ENCODE results near the gene COL18A1. TPM values are rescaled to one million over a fixed set of nuclear protein-coding genes. Genes with fewer than 3 reads are reported as not detected.
"Not testable (repeated sequence)": the region's sequence is repeated elsewhere in the genome, so short reads cannot be mapped to it uniquely, and the experiment has no call there.

COL18A1 gene
- total RNA-seq, 4 donors from 2014 or later = 124 to 224 (median 173) TPM

- Histone ChIP-seq H3K9me3 (no peaks in the 10 kb centered on the region), H3K4me3 (no peak overlapping the region), H3K27me3 (no peaks in the 10 kb centered on the region), H3K4me1 (peaks cover 0 to 46% (median 13%) of the 10 kb centered on the region in 4 donors), H3K36me3 (no peaks in the 10 kb centered on the region), H3K27ac (peak overlapping the region; percentile 78 to 97 (median 88))
- TF ChIP-seq POLR2A (IDR thresholded peaks at IDR 0.05) (no peak), EP300 (IDR thresholded peaks at IDR 0.05) (no peak)
- TF ChIP-seq, protein P1, sequence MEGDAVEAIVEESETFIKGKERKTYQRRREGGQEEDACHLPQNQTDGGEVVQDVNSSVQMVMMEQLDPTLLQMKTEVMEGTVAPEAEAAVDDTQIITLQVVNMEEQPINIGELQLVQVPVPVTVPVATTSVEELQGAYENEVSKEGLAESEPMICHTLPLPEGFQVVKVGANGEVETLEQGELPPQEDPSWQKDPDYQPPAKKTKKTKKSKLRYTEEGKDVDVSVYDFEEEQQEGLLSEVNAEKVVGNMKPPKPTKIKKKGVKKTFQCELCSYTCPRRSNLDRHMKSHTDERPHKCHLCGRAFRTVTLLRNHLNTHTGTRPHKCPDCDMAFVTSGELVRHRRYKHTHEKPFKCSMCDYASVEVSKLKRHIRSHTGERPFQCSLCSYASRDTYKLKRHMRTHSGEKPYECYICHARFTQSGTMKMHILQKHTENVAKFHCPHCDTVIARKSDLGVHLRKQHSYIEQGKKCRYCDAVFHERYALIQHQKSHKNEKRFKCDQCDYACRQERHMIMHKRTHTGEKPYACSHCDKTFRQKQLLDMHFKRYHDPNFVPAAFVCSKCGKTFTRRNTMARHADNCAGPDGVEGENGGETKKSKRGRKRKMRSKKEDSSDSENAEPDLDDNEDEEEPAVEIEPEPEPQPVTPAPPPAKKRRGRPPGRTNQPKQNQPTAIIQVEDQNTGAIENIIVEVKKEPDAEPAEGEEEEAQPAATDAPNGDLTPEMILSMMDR (IDR thresholded peaks at IDR 0.05) = no peak
- DNase-seq (ENCODE audit: low spot score in 2 of 2) = no peak
- WGBS, 2 donors = 89% methylated on average over 26 of the region's 26 CpGs
Measured at GRCh38 chr21:45365608-45366241, 39.2 kb upstream of the COL18A1 start.

- DNase-seq (ENCODE audit: low spot score in 2 of 2) = no peak
- no peaks in the 10 kb centered on the region for H3K36me3 ChIP-seq
- WGBS, 2 donors = 90 to 92% methylated on average over 17 of the region's 17 CpGs
- H3K4me3 ChIP-seq = no peak overlapping the region
- no peaks in the 10 kb centered on the region for H3K27me3 ChIP-seq
- peak overlapping the region in 2 of 4 donors; percentile 30 to 55 for H3K27ac ChIP-seq
- H3K9me3 ChIP-seq = no peaks in the 10 kb centered on the region
- peaks cover 0 to 46% (median 13%) of the 10 kb centered on the region in 4 donors for H3K4me1 ChIP-seq
- TF ChIP-seq POLR2A (IDR thresholded peaks at IDR 0.05) = no peak
- TF ChIP-seq, protein P1 (IDR thresholded peaks at IDR 0.05) = no peak
- no peak for TF ChIP-seq EP300 (IDR thresholded peaks at IDR 0.05)
Measured at GRCh38 chr21:45366476-45366875, 38.5 kb upstream of the COL18A1 start.

GRCh38 chr21:45366931-45367401 lies 38.0 kb upstream of the COL18A1 start:
- peaks cover 0 to 46% (median 13%) of the 10 kb centered on the region in 4 donors for H3K4me1 ChIP-seq
- no peak for DNase-seq (ENCODE audit: low spot score in 2 of 2)

DNA sequence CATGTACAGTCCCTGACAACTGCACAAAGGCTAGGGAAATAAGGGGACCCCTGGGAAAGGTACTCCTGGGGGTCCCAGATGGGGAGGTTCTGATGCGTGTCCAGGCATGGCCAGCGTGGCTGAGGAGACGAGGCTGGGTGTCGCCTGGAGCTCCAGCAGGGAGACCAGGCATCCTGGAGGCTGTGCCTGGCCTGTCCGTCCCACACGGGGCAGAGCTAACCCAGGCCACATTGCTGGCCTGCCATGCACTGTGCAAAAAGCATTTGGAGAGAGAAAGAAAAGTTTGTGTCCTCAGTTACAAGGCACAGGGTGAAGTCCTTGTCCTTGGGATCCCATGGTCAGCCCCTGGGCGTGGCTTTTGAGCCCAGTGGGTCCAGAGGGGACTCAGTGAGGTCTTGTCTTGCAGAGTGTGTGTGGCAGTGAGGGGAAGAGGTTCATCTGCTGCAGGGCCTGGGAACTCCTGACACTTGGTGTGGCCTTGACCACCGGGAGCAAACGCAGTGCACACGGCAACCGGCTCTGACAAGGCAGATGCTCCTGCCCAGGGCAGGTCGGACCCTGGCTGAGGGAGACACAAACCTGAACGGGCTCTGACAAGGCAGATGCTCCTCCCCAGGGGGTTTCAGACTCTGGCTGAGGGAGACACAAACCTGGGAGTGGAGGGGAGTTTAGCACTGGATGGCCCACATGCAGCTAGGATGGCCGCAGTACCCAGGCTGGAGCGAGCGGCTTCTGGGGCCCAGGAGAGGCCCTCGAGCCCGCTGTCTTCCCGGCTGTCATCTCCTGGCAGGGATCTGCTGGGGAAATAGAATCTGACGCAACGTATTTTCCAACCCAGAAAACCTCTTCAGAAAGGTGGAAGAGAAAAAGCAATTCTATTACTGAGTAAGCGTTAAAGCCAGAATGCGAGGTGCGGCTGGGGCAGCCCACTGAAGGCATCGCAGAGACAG lies 37.3 kb upstream of the COL18A1 start:
- Histone ChIP-seq H3K27ac (peak overlapping the region in 3 of 4 donors; percentile 30 to 55 (median 46)), H3K27me3 (no peaks in the 10 kb centered on the region), H3K4me1 (peaks cover 0 to 46% (median 13%) of the 10 kb centered on the region in 4 donors), H3K4me3 (no peak overlapping the region), H3K36me3 (no peaks in the 10 kb centered on the region), H3K9me3 (no peaks in the 10 kb centered on the region)
- TF ChIP-seq POLR2A (IDR thresholded peaks at IDR 0.05) (no peak), EP300 (IDR thresholded peaks at IDR 0.05) (no peak)
- TF ChIP-seq, protein P1 (IDR thresholded peaks at IDR 0.05) = no peak
- 82 to 85% methylated on average over 24 to 25 of the region's 25 CpGs for WGBS, 2 donors
- DNase-seq (ENCODE audit: low spot score in 2 of 2) = no peak

More at GRCh38 chr21:45366931-45367401, 38.0 kb upstream of the COL18A1 start:
- no peak for TF ChIP-seq POLR2A (IDR thresholded peaks at IDR 0.05)
- peak in 1 of 2 donors; percentile 26 for TF ChIP-seq EP300 (IDR thresholded peaks at IDR 0.05)
- Histone ChIP-seq H3K36me3 (no peaks in the 10 kb centered on the region), H3K9me3 (no peaks in the 10 kb centered on the region), H3K4me3 (no peak overlapping the region), H3K27ac (peak overlapping the region in 3 of 4 donors; percentile 30 to 55 (median 46)), H3K27me3 (no peaks in the 10 kb centered on the region)
- whole genome bisulfite sequencing, 2 donors = 45 to 60% methylated on average over 13 to 14 of the region's 14 CpGs

DNA sequence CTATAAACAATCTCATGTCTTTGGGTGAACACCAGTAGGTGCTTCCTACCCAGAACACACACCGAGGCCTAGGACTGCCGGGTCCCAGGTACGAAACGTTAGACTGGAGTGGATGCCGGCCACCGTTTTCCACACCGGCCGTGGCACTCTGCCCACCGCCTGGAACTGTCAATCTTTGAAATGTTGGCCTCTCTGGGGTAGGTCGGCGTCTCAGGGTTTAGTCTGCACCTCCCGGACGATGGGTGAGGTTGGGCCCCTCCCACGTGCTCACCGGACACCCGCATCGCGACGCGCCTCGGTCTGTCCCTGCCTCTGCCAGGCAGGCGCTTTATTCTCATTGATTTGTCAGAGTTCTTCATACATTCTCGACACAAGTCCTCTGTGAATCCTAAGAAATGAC lies 35.9 kb upstream of the COL18A1 start:
- peaks cover 0 to 34% (median 10%) of the 10 kb centered on the region in 4 donors for H3K4me1 ChIP-seq
- DNase-seq (ENCODE audit: low spot score in 2 of 2); H3K27me3 ChIP-seq; H3K9me3 ChIP-seq; H3K36me3 ChIP-seq; H3K4me3 ChIP-seq; H3K27ac ChIP-seq: not testable (repeated sequence)
- WGBS, 2 donors = 87 to 92% methylated on average over 21 to 22 of the region's 23 CpGs
